MM.1S (cell line): Measurements from ENCODE around the gene EIF2B4.

Experiments
- EZH2 ChIP-seq: fragments of 300-600 bp; sonication (generic); optimal IDR thresholded peaks from 2 replicates; pipeline ENCODE3; 2017; ENCODE audit warnings: low read depth, mild to moderate bottlenecking, antibody characterized with exemption, low read length, mixed read lengths
- EZH2phosphoT487 ChIP-seq: fragments of 300-600 bp; sonication (generic); IDR thresholded peaks from 2 replicates; pipeline ENCODE4 v1.6.1; 2018; ENCODE audit warnings: antibody characterized with exemption, low read length
- TF ChIP-seq, protein P1 (sequence below): fragments of 300-600 bp; sonication (generic); IDR thresholded peaks from 2 replicates; pipeline ENCODE4 v1.5.1; 2016; ENCODE audit warnings: antibody characterized with exemption, low read length, mixed read lengths

DNA sequence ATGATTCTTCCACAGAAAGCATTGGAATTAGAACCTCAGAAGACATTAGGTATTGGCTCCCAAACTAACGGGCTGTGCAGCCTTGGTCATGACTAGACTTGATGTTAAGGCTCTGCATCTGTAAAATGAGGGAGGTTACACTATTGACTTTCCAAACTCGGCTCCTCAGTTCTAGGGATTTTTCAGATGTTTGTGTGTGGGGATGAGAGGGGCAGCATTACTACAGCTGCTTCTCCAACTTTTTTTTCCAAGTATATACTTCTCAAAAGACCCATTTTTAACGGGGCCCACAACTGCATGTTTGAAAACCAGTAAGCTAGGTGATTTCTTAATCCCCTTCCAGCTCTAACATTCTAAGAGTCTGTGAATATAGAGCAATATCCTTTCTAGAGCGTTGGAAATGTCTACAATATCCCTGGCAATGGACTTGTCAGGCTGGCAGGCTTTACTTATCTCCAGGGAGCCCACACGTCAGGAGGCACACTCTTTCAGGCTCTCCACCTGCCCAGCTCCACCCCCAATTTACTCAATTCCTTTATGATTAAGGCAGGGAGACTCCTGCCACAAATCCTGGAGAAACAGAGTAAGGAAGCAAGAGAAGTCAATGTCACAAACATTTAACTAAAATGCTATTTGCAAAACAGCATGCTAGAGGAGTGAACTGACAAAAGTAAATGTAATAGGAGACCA, 46.4 kb downstream of the EIF2B4 start:
- TF ChIP-seq, protein P1, sequence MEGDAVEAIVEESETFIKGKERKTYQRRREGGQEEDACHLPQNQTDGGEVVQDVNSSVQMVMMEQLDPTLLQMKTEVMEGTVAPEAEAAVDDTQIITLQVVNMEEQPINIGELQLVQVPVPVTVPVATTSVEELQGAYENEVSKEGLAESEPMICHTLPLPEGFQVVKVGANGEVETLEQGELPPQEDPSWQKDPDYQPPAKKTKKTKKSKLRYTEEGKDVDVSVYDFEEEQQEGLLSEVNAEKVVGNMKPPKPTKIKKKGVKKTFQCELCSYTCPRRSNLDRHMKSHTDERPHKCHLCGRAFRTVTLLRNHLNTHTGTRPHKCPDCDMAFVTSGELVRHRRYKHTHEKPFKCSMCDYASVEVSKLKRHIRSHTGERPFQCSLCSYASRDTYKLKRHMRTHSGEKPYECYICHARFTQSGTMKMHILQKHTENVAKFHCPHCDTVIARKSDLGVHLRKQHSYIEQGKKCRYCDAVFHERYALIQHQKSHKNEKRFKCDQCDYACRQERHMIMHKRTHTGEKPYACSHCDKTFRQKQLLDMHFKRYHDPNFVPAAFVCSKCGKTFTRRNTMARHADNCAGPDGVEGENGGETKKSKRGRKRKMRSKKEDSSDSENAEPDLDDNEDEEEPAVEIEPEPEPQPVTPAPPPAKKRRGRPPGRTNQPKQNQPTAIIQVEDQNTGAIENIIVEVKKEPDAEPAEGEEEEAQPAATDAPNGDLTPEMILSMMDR = no peak
- TF ChIP-seq EZH2 (no peak), EZH2phosphoT487 (no peak)
